Activated CD4-positive, alpha-beta T cell treated with anti-CD3 and anti-CD28 coated beads, Interleukin-2, amount 50 U/mL, for 48 hours (primary cell): ENCODE results near the gene EPG5.

Source experiments
- DNase-seq, 2 experiments: peaks; one replicate each; pipeline ENCODE4 v3.0.0-alpha.2; 2020

EPG5 gene

DNA sequence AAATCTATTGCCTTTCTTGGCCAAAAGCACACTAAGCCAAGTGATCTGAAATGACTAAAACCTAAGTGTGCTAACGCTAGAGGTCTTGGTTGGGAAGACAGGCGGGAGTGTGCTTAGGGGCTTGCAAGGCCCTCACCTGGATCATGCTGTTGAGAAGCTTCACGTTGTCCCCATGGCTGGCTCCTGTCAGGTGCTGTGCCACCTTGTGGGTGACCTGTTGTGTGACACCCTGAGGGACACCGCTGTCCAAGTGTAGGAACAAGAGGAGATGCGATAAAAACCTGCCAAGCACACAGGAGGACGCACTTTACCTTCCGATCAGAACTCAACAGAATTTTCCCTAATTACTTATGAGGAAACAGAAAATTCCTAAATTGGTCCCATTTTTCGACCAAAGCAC lies 50.8 kb downstream of the EPG5 start:
- peak in 1 of 2 experiments; percentile 12 for DNase-seq

DNA sequence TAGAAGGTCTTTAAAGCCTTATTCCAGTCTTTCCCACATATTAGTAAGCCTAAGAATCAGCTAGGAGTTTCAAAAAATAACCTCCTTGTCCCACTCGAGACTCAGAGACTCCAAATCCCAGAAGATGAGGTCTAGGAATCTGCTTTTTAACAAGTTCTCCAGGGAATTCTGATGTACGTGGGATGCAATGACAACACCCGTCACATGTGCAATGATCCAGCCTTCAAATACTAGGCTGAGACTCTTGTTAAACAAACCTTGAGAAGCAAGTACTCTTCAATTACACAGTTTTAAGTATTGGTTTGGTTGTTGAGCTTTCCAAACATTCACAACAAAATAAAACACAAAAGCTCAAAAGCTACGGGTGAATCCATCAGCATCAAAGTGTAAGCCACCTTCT lies 53.9 kb downstream of the EPG5 start:
- DNase-seq, result no peak

DNA sequence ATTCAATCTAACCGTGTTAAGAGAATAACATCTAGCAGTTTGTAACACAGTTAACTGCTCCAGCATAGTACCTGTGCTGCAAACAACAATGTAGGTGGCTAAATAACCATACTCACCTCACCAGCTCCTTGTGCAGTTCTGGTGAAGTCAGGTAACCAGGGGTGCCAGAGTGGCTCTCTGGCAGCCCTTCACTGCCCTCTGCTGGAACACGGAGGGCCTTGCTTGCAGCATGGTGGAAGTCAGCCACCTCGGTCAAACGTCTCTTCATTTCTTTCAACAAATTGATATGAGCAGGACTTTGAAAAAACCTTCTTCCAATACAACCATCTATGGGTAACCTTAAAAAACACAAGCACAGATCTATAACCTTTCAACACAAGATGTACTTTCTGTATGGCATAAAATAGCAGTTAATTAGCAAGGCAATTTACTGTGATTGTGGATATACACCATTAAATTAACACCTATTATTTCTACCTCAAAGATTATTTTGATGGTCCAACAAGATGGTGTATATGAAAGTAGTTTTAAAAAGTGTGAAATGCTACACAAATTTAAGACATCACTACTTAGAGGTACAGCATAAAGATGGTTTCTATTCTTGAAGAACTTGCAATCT lies 56.6 kb downstream of the EPG5 start:
- peak; percentile 64 to 70 for DNase-seq

DNA sequence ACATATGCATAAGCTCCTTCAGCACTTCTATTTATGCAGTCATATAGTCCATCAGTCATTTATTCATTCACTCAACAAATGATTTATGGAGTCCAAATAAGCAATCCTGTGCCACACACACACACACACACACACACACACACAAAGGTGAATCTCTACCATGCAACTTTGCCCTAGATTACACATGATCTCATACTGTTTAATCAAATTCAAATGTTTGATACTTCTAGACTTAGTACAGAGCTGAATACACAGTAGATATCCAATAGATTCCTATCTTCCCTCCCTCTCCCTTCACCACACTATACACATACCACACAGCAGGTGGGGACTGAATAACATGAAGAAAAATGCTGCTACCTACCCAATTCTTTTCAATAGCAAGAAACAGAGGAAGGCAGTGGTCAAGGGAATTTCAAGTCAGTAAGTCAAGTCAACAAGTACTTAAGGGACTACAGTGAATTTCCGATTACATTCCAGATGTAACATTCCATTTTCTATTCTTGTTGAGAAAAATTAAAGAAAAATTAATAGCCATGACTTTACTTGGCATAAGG lies 65.4 kb downstream of the EPG5 start:
- DNase-seq, result no peak

DNA sequence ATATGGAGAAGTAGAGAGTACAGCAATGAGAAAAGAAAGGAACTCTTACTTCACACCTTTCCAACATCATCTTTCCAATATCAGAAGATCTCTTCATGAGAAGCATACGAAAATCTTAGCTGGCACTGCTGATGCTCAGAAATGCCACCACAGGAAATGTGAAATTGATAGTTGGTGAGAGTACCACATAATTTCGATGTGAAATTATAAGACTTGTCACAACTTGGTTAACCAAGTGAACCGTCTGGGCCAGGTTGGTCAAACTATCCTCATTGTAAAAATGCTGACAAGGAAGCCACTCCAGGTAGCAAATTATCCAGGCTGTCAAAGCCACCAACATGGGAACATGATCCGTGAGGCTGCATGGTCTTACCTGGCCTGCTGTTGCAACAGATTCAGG lies 66.5 kb downstream of the EPG5 start:
- no peak for DNase-seq

DNA sequence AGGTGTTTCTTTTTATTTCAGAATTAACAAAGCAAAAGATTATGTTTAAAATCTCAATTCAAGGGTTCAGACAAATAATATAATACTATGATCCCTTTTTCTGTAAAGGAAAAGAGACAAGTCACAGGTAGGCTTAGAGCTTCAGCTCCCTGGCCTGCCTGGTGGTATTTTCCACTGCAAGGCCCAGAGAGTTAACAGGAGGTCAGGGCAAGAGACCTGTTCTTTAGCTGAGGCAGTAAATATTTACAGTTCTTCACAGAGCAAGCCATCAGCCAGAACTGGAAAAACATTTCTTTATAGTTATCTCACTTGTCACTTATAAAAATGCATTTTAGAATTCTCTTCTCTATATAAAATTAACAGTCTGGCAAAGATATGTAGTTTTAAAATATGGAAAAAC lies 70.1 kb downstream of the EPG5 start:
- no peak for DNase-seq

DNA sequence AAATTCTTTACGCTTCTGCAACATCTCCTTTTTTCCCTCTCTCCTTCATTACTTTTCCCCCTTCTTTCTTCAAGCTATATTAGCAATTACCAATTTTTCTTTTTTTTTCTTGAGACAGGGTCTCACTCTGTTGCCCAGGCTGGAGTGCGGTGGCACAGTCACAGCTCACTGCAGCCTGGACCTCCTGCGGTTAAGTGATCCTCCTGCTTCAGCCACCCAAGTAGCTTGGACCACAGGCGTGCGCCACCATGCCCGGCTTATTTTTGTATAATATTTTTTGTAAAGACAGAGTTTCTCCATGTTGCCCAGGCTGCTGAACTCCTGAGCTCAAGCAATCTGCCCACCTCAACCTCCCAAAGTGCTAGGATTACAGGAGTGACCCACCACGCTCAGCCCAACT lies 70.7 kb downstream of the EPG5 start:
- no peak for DNase-seq

DNA sequence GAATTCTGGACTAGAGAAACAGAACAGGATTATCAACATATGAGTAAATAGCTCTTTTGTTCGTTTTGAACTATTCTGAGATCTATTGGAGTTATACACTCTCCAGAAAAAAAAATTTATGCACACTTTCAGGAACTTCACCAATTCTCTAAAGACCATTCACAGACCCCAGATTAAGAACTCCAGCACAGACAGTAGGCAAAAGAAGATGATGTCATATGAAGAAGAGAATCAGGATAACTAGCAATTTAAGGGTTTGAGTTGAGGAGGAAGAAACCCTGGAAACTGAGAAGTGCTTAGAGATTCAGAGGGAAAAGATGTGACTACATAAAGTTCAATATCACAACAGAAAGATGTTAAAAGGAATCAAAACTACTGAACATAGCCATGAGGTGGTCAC lies 71.8 kb downstream of the EPG5 start:
- no peak for DNase-seq

DNA sequence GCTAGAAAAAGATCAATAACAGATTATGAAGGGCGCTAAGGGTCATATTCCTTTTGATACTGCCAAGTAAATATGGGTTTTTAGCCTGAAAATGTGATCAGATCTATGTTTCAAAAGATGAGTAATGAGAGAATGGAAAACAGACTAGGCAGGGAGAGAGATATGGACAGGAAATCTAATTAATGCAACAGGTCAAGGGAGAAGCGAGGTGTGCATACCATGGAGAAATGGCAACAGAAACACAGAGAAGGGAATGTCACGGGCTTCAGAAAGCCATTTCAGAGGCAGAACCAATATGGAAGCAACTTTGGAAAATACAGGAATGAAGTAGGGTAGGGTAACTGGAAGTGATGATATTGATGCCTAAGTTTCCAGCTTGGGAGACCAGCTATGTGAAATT lies 72.3 kb downstream of the EPG5 start:
- no peak for DNase-seq

DNA sequence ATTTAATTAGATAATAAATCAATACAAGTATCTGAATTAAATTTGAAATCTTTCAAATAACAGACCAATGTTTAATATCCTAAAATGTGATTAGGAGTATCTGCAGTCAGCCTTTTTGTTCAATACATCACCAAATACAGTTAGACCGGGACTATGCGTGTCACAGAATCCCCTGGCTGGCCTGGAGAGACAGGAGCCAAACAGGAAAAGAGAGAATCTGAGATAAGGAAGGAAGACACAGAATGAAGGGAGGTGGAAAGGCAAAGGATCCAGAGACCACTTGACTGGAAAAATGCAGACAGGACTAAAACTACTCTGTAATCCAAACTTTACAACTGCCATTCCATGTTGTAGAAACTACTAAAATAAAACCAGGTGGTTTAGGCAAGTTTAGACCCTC lies 75.3 kb downstream of the EPG5 start:
- DNase-seq, result no peak

DNA sequence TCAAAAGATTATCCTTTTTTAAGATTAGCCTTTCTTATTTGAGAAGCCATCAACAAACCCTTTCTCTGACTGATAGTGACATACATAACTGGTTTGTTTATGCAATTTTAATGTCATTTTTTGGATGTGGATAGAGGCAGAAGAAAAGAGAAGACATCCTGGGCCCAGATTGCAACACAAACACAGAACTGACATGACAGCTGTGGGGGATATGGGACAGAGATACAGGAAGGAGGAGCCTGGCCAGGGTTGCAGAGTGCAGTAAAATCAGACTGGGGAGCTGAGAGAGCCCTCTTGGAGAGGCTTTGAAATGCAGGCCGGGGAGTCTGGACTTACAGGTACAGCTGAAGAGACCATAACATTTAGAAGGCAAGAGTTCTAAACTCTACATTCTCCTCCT lies 76.5 kb downstream of the EPG5 start:
- DNase-seq, result no peak

DNA sequence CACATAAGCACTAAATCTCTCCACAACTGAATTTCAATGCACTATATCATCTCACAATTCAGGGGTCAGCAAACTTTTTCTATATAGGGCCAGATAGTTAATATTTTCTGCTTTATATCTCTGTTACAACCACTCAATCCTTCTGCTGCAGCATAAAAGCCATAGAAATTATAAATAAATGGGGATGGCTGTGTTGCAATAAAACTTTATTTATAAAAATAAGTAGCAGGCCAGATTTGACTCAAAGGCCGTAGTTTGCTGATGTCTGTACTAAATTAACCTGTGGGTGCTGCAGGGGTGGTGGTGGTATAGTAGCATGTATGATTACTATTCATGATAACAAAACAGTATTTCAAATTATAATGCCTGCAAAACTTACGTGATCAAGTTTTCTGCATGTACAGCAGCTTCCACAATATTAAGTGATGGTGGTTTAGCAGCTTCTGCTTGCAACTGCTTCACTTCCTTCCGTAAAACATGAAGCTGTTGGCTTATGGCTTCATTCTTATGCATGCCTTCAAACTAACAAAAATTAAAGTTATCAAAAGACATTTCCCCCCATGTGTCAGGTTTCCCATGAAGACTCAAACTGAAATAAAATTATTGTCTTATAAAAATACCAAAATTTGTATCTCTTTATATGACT lies 77.6 kb downstream of the EPG5 start:
- DNase-seq, result no peak

DNA sequence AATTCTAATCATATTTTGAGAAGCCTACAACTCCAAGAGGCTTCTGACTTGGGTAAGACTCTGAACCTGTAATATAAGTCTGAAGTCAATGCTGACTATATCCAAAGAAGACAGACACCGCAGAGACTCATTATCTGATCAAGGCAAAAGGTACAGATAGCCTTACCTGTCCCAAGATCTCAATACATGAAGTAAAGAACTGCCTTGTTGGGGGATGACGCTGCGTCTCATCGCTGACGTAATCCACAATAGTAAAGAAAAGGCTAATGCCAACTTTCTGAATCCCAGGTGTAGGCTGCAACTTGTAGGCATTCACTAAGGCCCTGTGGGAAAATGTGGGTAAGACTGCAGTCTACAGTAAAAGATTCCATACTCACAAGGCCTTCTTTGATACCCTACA lies 79.5 kb downstream of the EPG5 start:
- no peak for DNase-seq

DNA sequence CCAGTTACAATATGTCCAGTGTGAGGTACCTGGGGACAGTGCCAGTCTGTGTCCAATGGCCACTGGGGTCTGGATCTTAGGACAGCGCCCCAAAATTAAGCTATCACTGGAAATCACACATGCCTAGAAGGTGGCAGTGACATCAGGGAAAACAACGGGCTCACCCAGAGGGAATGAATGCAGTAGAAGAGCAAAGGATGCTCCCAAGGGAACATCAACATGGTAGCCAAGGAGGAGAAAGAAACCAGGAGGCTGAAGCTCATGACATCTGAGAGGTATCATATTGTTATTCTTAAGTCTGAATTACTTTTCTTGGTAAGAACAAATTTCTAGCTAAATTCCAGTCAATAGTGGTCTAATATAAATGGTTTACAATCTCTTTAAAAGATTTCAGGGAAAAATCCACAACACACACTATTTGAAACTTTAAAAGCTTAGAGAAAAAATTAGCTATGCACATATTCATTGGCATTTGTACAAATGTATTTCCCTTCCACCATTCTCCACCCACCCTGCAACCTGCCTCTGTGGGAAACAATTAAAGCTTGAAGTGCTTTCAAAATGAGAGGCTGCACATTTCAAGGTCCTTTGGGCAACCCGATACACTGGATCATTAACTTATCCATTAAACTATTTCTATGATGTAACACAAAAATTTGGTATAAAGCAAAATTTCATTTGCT lies 86.1 kb downstream of the EPG5 start:
- no peak for DNase-seq

DNA sequence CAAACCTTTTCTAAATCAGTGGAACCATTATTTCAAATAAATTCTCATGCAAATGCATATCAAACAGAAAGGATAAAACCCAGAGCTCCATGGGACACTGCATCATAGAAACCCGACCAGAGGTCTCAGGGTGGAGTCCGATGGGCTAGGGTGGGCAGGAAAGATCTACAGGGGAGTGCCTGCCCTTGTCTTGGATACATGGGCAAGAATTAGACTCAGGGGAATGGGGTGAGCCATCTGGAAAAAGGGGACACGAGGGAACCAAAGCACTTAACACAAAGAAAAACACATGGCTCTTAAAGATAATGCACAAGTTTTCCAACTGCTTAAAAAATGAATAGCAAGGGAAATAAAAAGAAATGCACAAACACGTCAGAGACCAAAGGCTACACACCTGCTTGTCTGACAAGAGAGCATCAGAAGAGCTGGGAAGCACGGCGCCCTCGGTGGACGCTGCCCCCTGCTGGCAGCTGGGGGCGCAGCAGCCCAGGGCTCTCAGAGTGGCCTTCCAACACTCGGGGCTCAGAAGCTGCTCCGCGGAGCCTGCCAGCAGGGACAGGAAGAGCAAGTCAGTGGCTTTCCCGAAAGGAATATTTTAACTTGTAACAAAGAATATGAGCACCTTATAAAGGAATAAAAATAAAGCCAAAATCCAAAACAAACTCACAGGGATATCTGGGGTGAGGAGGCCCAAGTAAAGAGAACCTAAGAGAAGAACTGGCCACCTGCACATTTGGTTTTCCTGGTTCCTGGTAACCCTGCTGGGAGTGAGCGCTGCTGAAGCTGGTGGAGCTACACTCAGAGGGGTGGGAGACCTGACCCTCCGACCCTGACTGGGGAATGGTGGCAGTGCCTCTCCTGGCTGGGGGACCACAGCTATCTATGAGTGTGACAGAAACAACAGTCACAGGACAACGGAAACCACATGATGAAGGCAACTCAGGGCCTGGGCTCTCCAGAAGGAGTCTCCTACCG lies 87.2 kb downstream of the EPG5 start:
- peak; percentile 73 to 77 for DNase-seq

DNA sequence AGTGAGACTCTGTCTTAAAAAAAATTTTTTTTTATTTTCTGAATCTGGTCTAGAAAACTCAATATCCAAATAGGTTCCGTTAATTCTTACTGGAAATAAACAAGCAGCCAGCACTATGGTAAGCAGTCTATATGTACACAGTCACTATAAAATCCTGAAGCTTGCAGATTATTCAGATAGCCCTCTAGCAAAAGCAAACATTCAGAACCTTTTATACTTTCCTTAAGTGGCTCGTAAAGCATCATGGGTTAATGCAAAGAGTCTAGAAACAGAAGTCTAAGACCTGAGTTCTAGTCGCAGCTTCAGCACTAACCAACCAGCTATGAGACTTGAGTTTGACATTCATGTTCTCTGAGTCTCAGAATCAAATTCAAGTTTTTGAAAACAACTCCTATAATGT lies 89.7 kb downstream of the EPG5 start:
- no peak for DNase-seq

DNA sequence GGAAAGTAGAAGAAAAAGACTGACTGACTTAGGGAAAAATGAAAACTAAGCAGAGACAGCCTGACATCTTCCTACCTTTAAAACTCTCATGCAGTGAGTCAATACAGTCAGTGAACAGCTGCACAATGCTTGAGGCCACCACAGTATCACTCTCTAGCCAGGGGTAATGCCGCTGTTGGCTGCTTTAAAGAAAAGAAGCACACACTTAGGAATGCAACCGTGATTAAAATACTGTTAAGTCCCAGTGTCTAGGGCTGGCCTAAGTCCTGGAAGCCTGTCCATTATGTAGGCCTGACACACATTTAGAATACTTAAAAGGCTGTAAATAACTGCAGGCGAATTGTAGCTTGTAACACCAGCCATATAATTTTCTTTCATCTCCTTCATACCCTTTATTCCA lies 91.0 kb downstream of the EPG5 start:
- no peak for DNase-seq

DNA sequence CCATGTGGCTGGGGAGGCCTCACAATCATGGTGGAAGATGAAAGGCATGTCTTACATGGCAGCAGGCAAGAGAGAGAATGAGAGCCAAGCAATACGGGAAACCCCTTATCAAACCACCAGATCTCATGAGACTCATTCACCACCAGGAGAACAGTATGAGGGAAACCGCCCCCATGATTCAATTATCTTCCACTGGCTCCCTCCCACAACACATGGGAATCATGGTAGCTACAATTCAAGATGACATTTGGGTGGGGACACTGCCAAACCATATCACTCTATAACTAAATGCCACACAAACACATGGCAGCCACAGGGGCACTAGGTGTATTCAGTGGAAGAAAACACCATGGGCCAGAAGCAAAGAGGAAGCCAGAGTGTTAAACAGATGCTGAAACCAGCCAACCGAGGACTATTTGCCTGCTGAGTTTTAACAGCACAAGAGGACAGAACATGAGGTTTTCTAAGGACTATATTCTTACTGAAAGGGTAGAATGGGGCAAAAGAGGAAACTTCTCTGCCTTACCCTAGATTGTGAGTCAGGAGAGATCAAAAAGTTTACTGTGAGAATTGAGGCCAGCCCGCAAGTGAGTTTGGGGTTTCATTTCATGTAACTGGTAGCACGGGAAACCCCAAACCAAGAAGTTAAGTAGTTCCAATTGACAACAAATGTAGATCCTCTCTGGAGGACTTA lies 92.5 kb downstream of the EPG5 start:
- DNase-seq, result peak; percentile 61 to 71

DNA sequence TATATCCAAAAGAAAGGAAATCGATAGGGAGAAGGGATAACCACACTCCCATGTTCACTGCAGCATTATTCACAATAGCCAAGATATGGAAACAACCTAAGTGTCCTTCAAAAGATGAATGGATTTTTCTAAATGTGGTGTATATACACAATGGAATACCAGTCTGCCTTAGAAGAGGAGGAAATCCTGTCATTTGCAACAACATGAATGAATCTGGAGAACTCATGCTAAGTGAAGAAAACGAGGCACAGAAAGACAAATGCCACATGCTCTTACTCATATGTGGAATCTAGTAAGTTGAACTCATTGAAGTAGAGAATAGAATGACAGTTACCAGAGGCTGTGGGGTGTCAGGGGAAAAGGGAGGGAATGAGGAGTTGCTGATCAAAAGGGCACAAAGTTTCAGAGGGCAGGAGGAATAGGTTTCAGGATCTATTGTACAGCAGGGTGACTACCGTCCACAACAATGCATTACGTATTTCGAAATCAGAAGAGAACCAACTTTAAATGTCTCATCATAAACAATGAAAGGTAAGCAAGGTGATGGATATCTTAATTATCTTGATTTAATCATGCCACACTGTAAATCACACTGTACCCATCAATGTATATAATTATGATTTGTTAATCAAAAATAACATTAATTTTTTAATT lies 95.6 kb downstream of the EPG5 start:
- DNase-seq, result no peak

DNA sequence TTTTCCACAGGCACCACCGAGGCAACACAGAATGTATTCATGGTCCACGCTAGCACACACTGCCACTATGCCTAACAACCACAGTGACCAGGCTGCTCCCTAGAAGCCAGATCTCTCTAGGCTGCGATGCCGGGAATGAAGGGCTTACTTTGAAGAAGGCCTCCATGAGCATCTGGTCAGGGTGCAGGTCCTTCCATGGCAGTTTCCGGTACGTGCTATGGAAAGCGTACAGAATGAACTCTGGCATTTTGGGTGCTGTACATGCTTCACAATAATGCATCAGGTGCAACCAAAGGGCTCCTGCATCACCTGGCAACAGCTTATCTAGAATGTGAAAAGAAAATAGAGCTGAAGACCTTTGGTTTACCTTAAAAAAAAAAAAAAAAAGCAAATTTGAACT lies 96.7 kb downstream of the EPG5 start:
- DNase-seq, result no peak

DNA sequence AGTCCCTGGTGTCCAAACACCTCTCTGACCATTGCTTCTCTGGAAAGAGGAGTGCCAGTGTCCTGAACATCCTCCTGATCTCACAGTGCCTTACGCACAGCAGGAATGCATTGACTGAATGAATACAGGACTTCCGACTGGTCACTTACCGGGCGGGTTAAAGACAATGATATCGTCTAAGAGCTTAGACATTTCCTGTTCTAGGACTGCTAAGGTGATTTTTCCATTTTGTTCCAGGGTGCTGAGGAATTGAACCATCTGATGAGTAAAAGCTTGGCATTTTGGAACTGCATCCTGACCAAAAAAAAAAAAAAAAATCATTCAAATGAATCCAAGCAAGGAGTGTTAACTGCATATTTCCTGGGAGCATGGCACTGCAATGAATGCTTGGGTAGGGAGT lies 101.7 kb downstream of the EPG5 start:
- DNase-seq, result no peak

DNA sequence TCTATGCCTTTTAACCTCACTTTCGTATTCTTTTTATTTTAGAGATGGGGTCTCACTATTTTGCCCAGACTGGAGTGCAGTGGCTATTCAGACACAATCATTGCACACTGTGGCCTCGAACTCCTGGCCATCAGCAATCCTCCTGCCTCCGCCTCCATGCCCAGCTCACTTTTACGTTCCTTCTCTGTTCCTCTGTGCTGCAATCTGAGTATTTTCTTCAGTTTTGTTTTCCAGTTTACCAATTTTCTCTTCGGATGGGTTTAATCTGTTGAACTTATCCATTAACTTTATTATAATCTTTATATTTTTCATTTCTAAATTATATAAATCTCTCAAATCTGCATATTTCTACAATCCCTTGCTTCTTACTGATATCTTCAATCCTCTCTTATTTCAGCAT lies 103.0 kb downstream of the EPG5 start:
- DNase-seq, result no peak
